B cell (primary cell): ENCODE measurements around the gene RNF146. TPM values are rescaled to one million over a fixed set of nuclear protein-coding genes. Genes with fewer than 3 reads are reported as not detected.

ENCODE experiments used
- ATAC-seq: fragments of 200-7000 bp; cut with Tn5 transposase; one replicate; pipeline ENCODE4 v1.10.0; 2021; ENCODE audit warnings: low read depth, mild to moderate bottlenecking, moderate number of reproducible peaks, moderate library complexity
- CTCF ChIA-PET: fragments of 350-600 bp; sonication (Branson Sonifier 250); formaldehyde crosslinking; loops from one replicate; lab custom pipeline; 2021; ENCODE audit warnings: antibody characterized with exemption, inconsistent platforms; lab: Charles Lee
- POLR2A ChIA-PET: fragments of 350-600 bp; sonication (Branson Sonifier 250); formaldehyde crosslinking; loops from one replicate; lab custom pipeline; 2021; ENCODE audit warnings: antibody characterized with exemption; lab: Charles Lee
- DNase-seq: peaks from one replicate; pipeline ENCODE4 v3.0.0; 2013
- H2AFZ ChIP-seq: 2 replicates; pipeline ENCODE4 v1.6.1; 2012; ENCODE audit warnings: mild to moderate bottlenecking, low read depth, low read length; ENCODE audit not compliant: insufficient read depth, poor library complexity, severe bottlenecking
- H3K27ac ChIP-seq, 2 donors: 1 replicate in 1 of 2; 2 replicates in 1 of 2; pipeline ENCODE4 v1.5.1; 2012 to 2013; ENCODE audit warnings: low read length in 2 of 2, mild to moderate bottlenecking in 2 of 2, moderate library complexity in 1 of 2
- H3K27me3 ChIP-seq, 4 experiments: fragments of 200-600 bp in 1 of 4; sonication (generic) in 1 of 4; replicated peaks in 1 of 4; 1 replicate in 2 of 4; 2 replicates in 2 of 4; pipeline versions ENCODE4 v1.6.1 to v1.7.0; 2013 to 2016; ENCODE audit warnings: low read length in 3 of 4, mild to moderate bottlenecking in 2 of 4, mixed read lengths in 1 of 4, moderate library complexity in 1 of 4; ENCODE audit not compliant: insufficient read depth in 4 of 4, control insufficient read depth in 3 of 4; ENCODE audit errors: control extremely low read depth in 1 of 4
- H3K36me3 ChIP-seq, 2 experiments: replicated peaks in 1 of 2; 1 replicate in 1 of 2; 2 replicates in 1 of 2; pipeline versions ENCODE4 v1.6.1 to v1.7.1; 2013; ENCODE audit warnings: low read length in 1 of 2; ENCODE audit not compliant: insufficient read depth in 2 of 2, control insufficient read depth in 1 of 2; ENCODE audit errors: control extremely low read depth in 1 of 2, extremely low read depth in 1 of 2
- H3K4me1 ChIP-seq, 2 donors: fragments of 200-600 bp in 1 of 2; sonication (generic) in 1 of 2; 1 replicate in 1 of 2; 2 replicates in 1 of 2; pipeline versions ENCODE4 v1.5.1 to v1.6.1; 2013 to 2017; ENCODE audit warnings: low read length in 2 of 2; ENCODE audit not compliant: control insufficient read depth in 2 of 2, insufficient read depth in 2 of 2
- H3K4me2 ChIP-seq: replicated peaks from 2 replicates; pipeline ENCODE3; 2012; ENCODE audit warnings: mild to moderate bottlenecking, low read depth, low read length; ENCODE audit not compliant: poor library complexity, severe bottlenecking
- H3K4me3 ChIP-seq, 5 experiments: fragments of 200-600 bp in 1 of 5; sonication (generic) in 1 of 5; 1 replicate in 3 of 5; 2 replicates in 2 of 5; pipeline versions ENCODE4 v1.5.1 to v1.7.0; 2011 to 2016; ENCODE audit warnings: low read length in 4 of 5, mild to moderate bottlenecking in 4 of 5, low read depth in 2 of 5, control low read depth in 1 of 5, moderate library complexity in 1 of 5; ENCODE audit not compliant: insufficient read depth in 1 of 5; ENCODE audit errors: control extremely low read depth in 1 of 5, extremely low read depth in 1 of 5
- H3K79me2 ChIP-seq: fragments of 200-600 bp; sonication (generic); one replicate; pipeline ENCODE4 v1.6.0; 2016; ENCODE audit warnings: low read length; ENCODE audit not compliant: control insufficient read depth, insufficient read depth
- H3K9ac ChIP-seq: fragments of 200-600 bp; sonication (generic); 2 replicates; pipeline ENCODE4 v1.6.1; 2017; ENCODE audit warnings: mild to moderate bottlenecking, low read length, moderate library complexity
- H3K9me3 ChIP-seq, 3 donors: one replicate each; pipeline versions ENCODE4 v1.6.1 to v1.7.1; 2013; ENCODE audit warnings: low read length in 2 of 3; ENCODE audit not compliant: control insufficient read depth in 2 of 3, insufficient read depth in 1 of 3; ENCODE audit errors: control extremely low read depth in 1 of 3
- H4K20me1 ChIP-seq: 2 replicates; pipeline ENCODE4 v1.6.0; 2012; ENCODE audit warnings: mild to moderate bottlenecking, low read length; ENCODE audit not compliant: insufficient read depth, control insufficient read depth, poor library complexity, severe bottlenecking
- H3K27ac Mint-ChIP-seq: one replicate; pipeline ENCODE4 v1.8.0; 2021; ENCODE audit warnings: mixed read lengths
- H3K27me3 Mint-ChIP-seq: one replicate; pipeline ENCODE4 v1.8.0; 2021; ENCODE audit warnings: mixed read lengths
- H3K4me1 Mint-ChIP-seq: one replicate; pipeline ENCODE4 v1.8.0; 2021; ENCODE audit warnings: mixed read lengths
- H3K4me3 Mint-ChIP-seq: one replicate; pipeline ENCODE4 v1.8.0; 2021; ENCODE audit warnings: mixed read lengths
- H3K9me3 Mint-ChIP-seq: one replicate; pipeline ENCODE4 v1.8.0; 2022; ENCODE audit warnings: mixed read lengths; ENCODE audit not compliant: insufficient read depth
- CTCF ChIP-seq: fragments of 200-600 bp; IDR thresholded peaks from one replicate; pipeline ENCODE4 v1.8.0; 2022; ENCODE audit warnings: antibody characterized with exemption, mild to moderate bottlenecking
- EZH2 ChIP-seq: IDR thresholded peaks from 2 replicates; pipeline ENCODE4 v1.6.1; 2012; ENCODE audit warnings: borderline replicate concordance, low read depth, mild to moderate bottlenecking, moderate library complexity, low read length; ENCODE audit not compliant: insufficient read depth, poor library complexity, severe bottlenecking
- WGBS: methylation state at CpG from one replicate; pipeline ENCODE4 v1.1.5; 2013; ENCODE audit warnings: missing lambda C conversion rate; ENCODE audit not compliant: insufficient coverage; 5-methylcytosine and 5-hydroxymethylcytosine counted together
- intact Hi-C: fragments of 100-400 bp; cut with micrococcal nuclease; formaldehyde crosslinking; loops from one replicate; pipeline ENCODE4 v1.10.0; 2022
- polyA plus RNA-seq: library from polyadenylated mRNA; depleted of rRNA; stranded (reverse); fragments of >200 nt; gene quantifications from 2 replicates; pipeline ENCODE4 v1.2.3, GENCODE V29; 2012
- total RNA-seq, 2 donors: library from RNA; stranded (reverse); fragments of 120-200 nt in 1 of 2; gene quantifications; 1 replicate in 1 of 2; 2 replicates in 1 of 2; pipeline versions ENCODE4 v1.2.3 to v1.2.4, GENCODE V29; 2013 to 2022

The RNF146 gene
- total and polyA plus RNA-seq, 2 donors (not counting 1 experiment from before 2014, with no cell fraction given): 24.9 to 58.0 TPM

GRCh38 chr6:127305741-127306140, 39.1 kb downstream of the RNF146 start:
- intact Hi-C loops: no loop called here
- no peak overlapping the region for H3K4me3 ChIP-seq
- Mint-ChIP-seq H3K27me3 (no peaks in the 10 kb centered on the region), H3K4me3 (no peak overlapping the region), H3K4me1 (peaks cover 55% of the 10 kb centered on the region), H3K9me3 (peaks cover 5% of the 10 kb centered on the region), H3K27ac (no peak overlapping the region)
- H4K20me1 ChIP-seq: peaks cover 39% of the 10 kb centered on the region
- ChIA-PET POLR2A (no interaction called here), CTCF (interaction anchor here (0.6 to 6.7 kb wide), 6 partner anchors 10 to 233 kb away, joined by 3 to 73 read pairs (median 18); partner anchors contain the start of gene RNF146)
- peaks cover 57% of the 10 kb centered on the region for H3K79me2 ChIP-seq
- H3K9me3 ChIP-seq: no peaks in the 10 kb centered on the region
- peaks cover 3 to 5% of the 10 kb centered on the region in 2 donors for H3K4me1 ChIP-seq
- no peaks in the 10 kb centered on the region for H3K27me3 ChIP-seq
- ATAC-seq: no peak
- peak overlapping the region in 1 of 2 donors; percentile 43 for H3K27ac ChIP-seq
- no peak overlapping the region for H2AFZ ChIP-seq
- no peak for DNase-seq
- TF ChIP-seq EZH2 (no peak), CTCF (no peak)
- H3K4me2 ChIP-seq: no peak overlapping the region
- no CpG with 5 or more reads among the region's 1 CpG for WGBS
- H3K36me3 ChIP-seq: peaks cover 6 to 7% of the 10 kb centered on the region in 2 experiments
- H3K9ac ChIP-seq: no peak overlapping the region

- 0% methylated on average over 1 of the region's 6 CpGs for WGBS
- Histone ChIP-seq H2AFZ (no peak overlapping the region), H3K36me3 (peaks cover 1 to 33% of the 10 kb centered on the region in 2 experiments), H3K9ac (no peak overlapping the region), H3K4me3 (peak overlapping the region in 1 of 5 experiments; percentile 12), H3K79me2 (peaks cover 57% of the 10 kb centered on the region), H3K27ac (no peak overlapping the region), H4K20me1 (no peaks in the 10 kb centered on the region), H3K27me3 (no peaks in the 10 kb centered on the region), H3K4me2 (no peak overlapping the region), H3K9me3 (no peaks in the 10 kb centered on the region), H3K4me1 (no peaks in the 10 kb centered on the region)
- ChIA-PET POLR2A (no interaction called here), CTCF (interaction anchor here (3.0 kb wide), 1 partner anchor 13 kb away, joined by 25 read pairs; no protein-coding TSS in a partner anchor)
- intact Hi-C loops: no loop called here
- no peak overlapping the region for H3K4me3 Mint-ChIP-seq
- TF ChIP-seq EZH2: no peak
- no peak for TF ChIP-seq CTCF
- ATAC-seq (no peak), DNase-seq (no peak)
- no peaks in the 10 kb centered on the region for H3K27me3 Mint-ChIP-seq
- H3K4me1 Mint-ChIP-seq: peaks cover 5% of the 10 kb centered on the region
- no peaks in the 10 kb centered on the region for H3K9me3 Mint-ChIP-seq
- no peak overlapping the region for H3K27ac Mint-ChIP-seq
These were observed 50.9 kb downstream of the RNF146 start for GRCh38 chr6:127317388-127318128.
